ENCODE measurements around the gene HSD3B1. TPM values are rescaled to one million over a fixed set of nuclear protein-coding genes. Genes with fewer than 3 reads are reported as not detected.

Gene HSD3B1
- total RNA-seq, 1 donor from 2014 or later = not detected

DNA sequence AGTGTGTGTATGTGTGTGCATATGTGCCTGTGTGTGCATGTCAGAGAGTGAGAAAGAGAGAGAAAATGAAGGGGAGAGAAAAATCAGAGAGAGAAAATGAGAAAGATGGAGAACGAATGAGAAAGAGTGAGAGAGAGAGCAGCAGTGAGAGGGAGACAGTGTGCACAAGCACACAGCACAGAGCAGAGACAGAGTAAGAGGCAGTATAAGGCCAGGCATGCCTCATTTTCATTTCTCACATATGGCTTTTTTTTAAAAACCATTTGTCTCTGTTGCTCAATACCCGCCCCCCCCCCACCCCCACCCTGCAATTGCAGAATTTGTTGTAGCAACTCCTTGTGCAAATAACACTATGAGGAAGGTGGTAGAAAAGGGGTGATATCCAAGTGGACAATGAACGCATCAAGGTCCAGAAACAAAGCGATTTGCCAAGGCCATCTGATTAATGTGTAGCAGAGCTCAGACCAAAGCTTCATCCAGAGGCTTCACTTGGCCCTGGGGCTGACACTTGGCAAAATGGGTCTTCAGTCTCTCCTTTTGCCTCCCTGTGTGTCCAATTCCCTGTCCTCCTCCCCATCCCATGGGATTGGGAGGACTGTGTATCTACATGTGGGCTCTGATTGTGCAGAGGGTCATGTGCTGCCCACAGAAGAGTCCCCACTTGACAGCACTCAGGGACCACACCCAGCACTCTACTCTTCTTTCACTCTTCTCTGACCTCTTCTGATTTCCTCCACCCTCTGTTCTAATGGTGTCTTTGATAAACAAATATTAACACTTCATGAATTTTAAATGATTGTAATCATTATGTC, 38.9 kb upstream of the HSD3B1 start:
- H3K27me3 ChIP-seq = no peaks in the 10 kb centered on the region
- H3K9me3 ChIP-seq = no peaks in the 10 kb centered on the region
- H3K4me3 ChIP-seq = no peak overlapping the region
- intact Hi-C loops (cut with DNase I) = no loop called here
- TF ChIP-seq, protein P1, sequence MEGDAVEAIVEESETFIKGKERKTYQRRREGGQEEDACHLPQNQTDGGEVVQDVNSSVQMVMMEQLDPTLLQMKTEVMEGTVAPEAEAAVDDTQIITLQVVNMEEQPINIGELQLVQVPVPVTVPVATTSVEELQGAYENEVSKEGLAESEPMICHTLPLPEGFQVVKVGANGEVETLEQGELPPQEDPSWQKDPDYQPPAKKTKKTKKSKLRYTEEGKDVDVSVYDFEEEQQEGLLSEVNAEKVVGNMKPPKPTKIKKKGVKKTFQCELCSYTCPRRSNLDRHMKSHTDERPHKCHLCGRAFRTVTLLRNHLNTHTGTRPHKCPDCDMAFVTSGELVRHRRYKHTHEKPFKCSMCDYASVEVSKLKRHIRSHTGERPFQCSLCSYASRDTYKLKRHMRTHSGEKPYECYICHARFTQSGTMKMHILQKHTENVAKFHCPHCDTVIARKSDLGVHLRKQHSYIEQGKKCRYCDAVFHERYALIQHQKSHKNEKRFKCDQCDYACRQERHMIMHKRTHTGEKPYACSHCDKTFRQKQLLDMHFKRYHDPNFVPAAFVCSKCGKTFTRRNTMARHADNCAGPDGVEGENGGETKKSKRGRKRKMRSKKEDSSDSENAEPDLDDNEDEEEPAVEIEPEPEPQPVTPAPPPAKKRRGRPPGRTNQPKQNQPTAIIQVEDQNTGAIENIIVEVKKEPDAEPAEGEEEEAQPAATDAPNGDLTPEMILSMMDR (IDR thresholded peaks at IDR 0.05) = no peak
- H3K27ac ChIP-seq = no peak overlapping the region
- DNase-seq (ENCODE audit: low spot score in 2 of 2) = no peak
- no peaks in the 10 kb centered on the region for H3K4me1 ChIP-seq
- H3K36me3 ChIP-seq = no peaks in the 10 kb centered on the region

DNA sequence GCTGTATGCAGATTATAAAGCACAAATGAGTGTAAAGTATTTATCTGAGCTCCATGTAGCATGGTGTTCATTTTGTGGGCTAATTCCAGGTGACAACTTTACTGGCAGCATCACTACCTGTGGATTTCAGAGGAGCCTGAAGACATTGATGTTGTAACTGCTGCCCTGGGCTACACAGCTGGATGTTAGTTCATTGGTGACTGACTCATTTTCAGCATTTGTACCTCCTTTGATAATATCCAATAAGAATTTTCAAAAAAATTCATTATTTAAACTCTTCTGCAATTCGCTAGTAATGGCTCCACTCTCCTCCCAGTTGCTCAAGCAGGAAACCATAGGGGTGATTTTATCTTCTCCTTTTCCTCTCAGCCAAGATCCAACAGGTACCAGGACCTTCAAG, 37.3 kb upstream of the HSD3B1 start:
- Histone ChIP-seq H3K27me3 (no peaks in the 10 kb centered on the region), H3K4me1 (no peaks in the 10 kb centered on the region), H3K36me3 (no peaks in the 10 kb centered on the region), H3K4me3 (no peak overlapping the region), H3K9me3 (no peaks in the 10 kb centered on the region), H3K27ac (no peak overlapping the region)
- intact Hi-C loops (cut with DNase I) = no loop called here
- no peak for DNase-seq (ENCODE audit: low spot score in 2 of 2)
- TF ChIP-seq, protein P1 (IDR thresholded peaks at IDR 0.05) = no peak

GRCh38 chr1:119470377-119470776, 36.6 kb upstream of the HSD3B1 start:
- DNase-seq (ENCODE audit: low spot score in 2 of 2) = no peak
- intact Hi-C loops (cut with DNase I) = no loop called here
- TF ChIP-seq, protein P1 (IDR thresholded peaks at IDR 0.05) = no peak
- Histone ChIP-seq H3K36me3 (no peaks in the 10 kb centered on the region), H3K4me1 (no peaks in the 10 kb centered on the region), H3K27ac (no peak overlapping the region), H3K4me3 (no peak overlapping the region), H3K9me3 (no peaks in the 10 kb centered on the region), H3K27me3 (no peaks in the 10 kb centered on the region)

- no peak for DNase-seq (ENCODE audit: low spot score in 2 of 2)
- intact Hi-C loops (cut with DNase I) = no loop called here
These were observed 36.1 kb upstream of the HSD3B1 start for GRCh38 chr1:119470958-119471357.

GRCh38 chr1:119471566-119471965, 35.4 kb upstream of the HSD3B1 start:
- Histone ChIP-seq H3K9me3 (no peaks in the 10 kb centered on the region), H3K36me3 (no peaks in the 10 kb centered on the region), H3K4me1 (no peaks in the 10 kb centered on the region), H3K27me3 (no peaks in the 10 kb centered on the region), H3K4me3 (no peak overlapping the region), H3K27ac (no peak overlapping the region)
- intact Hi-C loops (cut with DNase I) = no loop called here
- TF ChIP-seq, protein P1 (IDR thresholded peaks at IDR 0.05) = no peak
- no peak for DNase-seq (ENCODE audit: low spot score in 2 of 2)

More at GRCh38 chr1:119470958-119471357, 36.1 kb upstream of the HSD3B1 start:
- Histone ChIP-seq H3K27me3 (no peaks in the 10 kb centered on the region), H3K27ac (no peak overlapping the region), H3K9me3 (no peaks in the 10 kb centered on the region), H3K4me3 (no peak overlapping the region), H3K4me1 (no peaks in the 10 kb centered on the region), H3K36me3 (no peaks in the 10 kb centered on the region)
- TF ChIP-seq, protein P1 (IDR thresholded peaks at IDR 0.05) = no peak
